CD4-positive, alpha-beta memory T cell (primary cell): ENCODE data around the gene TUFT1. TPM values are rescaled to one million over a fixed set of nuclear protein-coding genes. Genes with fewer than 3 reads are reported as not detected.

ENCODE experiments used
- CTCF ChIA-PET: fragments of 350-600 bp; sonication (Branson Sonifier 250); formaldehyde crosslinking; loops from one replicate; lab custom pipeline; 2021; ENCODE audit warnings: inconsistent platforms; ENCODE audit not compliant: partially characterized antibody; lab: Charles Lee
- POLR2A ChIA-PET: fragments of 350-600 bp; sonication (Branson Sonifier 250); formaldehyde crosslinking; loops from one replicate; lab custom pipeline; 2021; ENCODE audit not compliant: partially characterized antibody; lab: Charles Lee
- DNase-seq, 5 donors: peaks; one replicate each; pipeline versions ENCODE4 v3.0.0 to v3.0.0-alpha.2; 2020 to 2022; ENCODE audit warnings: mixed read lengths in 1 of 5
- H3K27ac ChIP-seq: one replicate; pipeline ENCODE4 v1.7.0; 2013; ENCODE audit warnings: low read depth, low read length
- H3K27me3 ChIP-seq: 2 replicates; pipeline ENCODE4 v1.7.0; 2013; ENCODE audit warnings: mild to moderate bottlenecking, low read length, moderate library complexity; ENCODE audit not compliant: insufficient read depth
- H3K36me3 ChIP-seq: 2 replicates; pipeline ENCODE4 v1.7.0; 2013; ENCODE audit warnings: mild to moderate bottlenecking, low read length, moderate library complexity; ENCODE audit not compliant: insufficient read depth
- H3K4me1 ChIP-seq: 2 replicates; pipeline ENCODE4 v1.7.0; 2013; ENCODE audit warnings: mild to moderate bottlenecking, low read length, moderate library complexity; ENCODE audit not compliant: insufficient read depth
- H3K4me3 ChIP-seq, 2 donors: one replicate each; pipeline ENCODE4 v1.7.0; 2013; ENCODE audit warnings: low read length in 2 of 2, mild to moderate bottlenecking in 1 of 2
- H3K9me3 ChIP-seq, 2 donors: one replicate each; pipeline ENCODE4 v1.7.0; 2013; ENCODE audit warnings: low read length in 2 of 2, control low read depth in 1 of 2; ENCODE audit not compliant: control insufficient read depth in 1 of 2
- H3K27ac Mint-ChIP-seq, 7 donors: one replicate each; pipeline ENCODE4 v1.8.0; 2020 to 2021; ENCODE audit warnings: mixed read lengths in 7 of 7, mild to moderate bottlenecking in 6 of 7, inconsistent platforms in 3 of 7, moderate library complexity in 3 of 7
- H3K27me3 Mint-ChIP-seq, 2 donors: one replicate each; pipeline ENCODE4 v1.8.0; 2020 to 2021; ENCODE audit warnings: mixed read lengths in 2 of 2
- H3K36me3 Mint-ChIP-seq, 2 donors: one replicate each; pipeline ENCODE4 v1.8.0; 2020 to 2021; ENCODE audit warnings: mixed read lengths in 2 of 2, inconsistent platforms in 1 of 2, mild to moderate bottlenecking in 1 of 2
- H3K4me1 Mint-ChIP-seq, 4 donors: one replicate each; pipeline ENCODE4 v1.8.0; 2020 to 2021; ENCODE audit warnings: mixed read lengths in 4 of 4, mild to moderate bottlenecking in 1 of 4
- H3K4me3 Mint-ChIP-seq, 8 donors: one replicate each; pipeline ENCODE4 v1.8.0; 2020 to 2021; ENCODE audit warnings: mixed read lengths in 8 of 8, mild to moderate bottlenecking in 7 of 8, moderate library complexity in 6 of 8, inconsistent platforms in 3 of 8
- H3K9me3 Mint-ChIP-seq, 8 donors: one replicate each; pipeline ENCODE4 v1.8.0; 2020 to 2021; ENCODE audit warnings: mixed read lengths in 8 of 8, mild to moderate bottlenecking in 5 of 8, inconsistent platforms in 3 of 8, moderate library complexity in 1 of 8
- intact Hi-C: fragments of 100-400 bp; cut with micrococcal nuclease; formaldehyde crosslinking; loops from one replicate; pipeline ENCODE4 v1.15.1; 2023
- microRNA-seq: library from miRNA; unstranded; fragments of <30 nt; microRNA quantifications from one replicate; pipeline ENCODE4 v1.2.0, GENCODE V29; 2021; ENCODE audit warnings: borderline replicate concordance, borderline number of aligned reads, borderline microRNAs expressed, mixed read lengths
- polyA plus RNA-seq, 2 donors: library from polyadenylated mRNA; unstranded; fragments of 300-500 nt; fragmentation: Illumina TruSeq; gene quantifications; one replicate each; pipeline ENCODE4 v1.2.3, GENCODE V29; 2021
- total RNA-seq, 2 experiments: library from RNA; stranded (reverse); gene quantifications; one replicate each; pipeline ENCODE4 v1.2.3, GENCODE V29; 2021

The TUFT1 gene
- total and polyA plus RNA-seq, 4 experiments from 2014 or later, result 3.5 to 5.3 (median 4.7) TPM

DNA sequence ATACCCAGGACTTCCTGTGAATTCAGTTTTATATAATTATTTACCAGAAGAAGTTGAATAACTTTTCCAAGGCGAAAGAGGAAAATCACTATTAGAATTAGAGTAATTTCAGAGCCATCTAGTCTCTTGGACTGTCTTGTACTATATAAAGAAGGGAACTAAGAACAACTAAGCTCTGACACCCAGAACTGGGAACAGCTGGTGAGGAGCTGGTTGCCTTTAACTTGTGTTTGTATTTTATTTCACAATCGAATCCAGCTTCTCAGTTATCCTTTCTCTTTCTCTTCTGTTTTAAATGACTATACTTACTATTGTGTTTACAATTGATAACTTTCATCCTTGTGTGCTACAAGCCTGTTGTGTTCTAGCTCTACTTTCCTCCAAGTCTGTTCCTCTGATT lies 80.2 kb downstream of the TUFT1 start:
- H3K27ac Mint-ChIP-seq, result peak overlapping the region in 4 of 7 donors; percentile 19 to 90 (median 69)
- H3K4me3 Mint-ChIP-seq, result no peak overlapping the region

GRCh38 chr1:151621351-151621750 lies 81.2 kb downstream of the TUFT1 start:
- Histone ChIP-seq H3K9me3 (no peaks in the 10 kb centered on the region), H3K27ac (no peak overlapping the region), H3K4me3 (no peak overlapping the region), H3K27me3 (no peaks in the 10 kb centered on the region), H3K4me1 (no peaks in the 10 kb centered on the region), H3K36me3 (no peaks in the 10 kb centered on the region)
- Mint-ChIP-seq H3K9me3 (no peaks in the 10 kb centered on the region), H3K4me1 (peaks cover 16 to 36% (median 30%) of the 10 kb centered on the region in 4 donors), H3K4me3 (peak overlapping the region in 3 of 8 donors; percentile 10 to 28 (median 26)), H3K36me3 (peaks cover 0 to 9% of the 10 kb centered on the region in 2 donors), H3K27me3 (no peaks in the 10 kb centered on the region), H3K27ac (peak overlapping the region in 5 of 7 donors; percentile 32 to 70 (median 60))
- intact Hi-C loops, result no loop called here
- no peak for DNase-seq
- ChIA-PET CTCF (interaction anchor here (1.8 kb wide), 1 partner anchor 18 kb away, joined by 4 read pairs; no protein-coding TSS in a partner anchor), POLR2A (interaction anchor here (1.3 kb wide), 1 partner anchor 9 kb away, joined by 3 read pairs; no protein-coding TSS in a partner anchor)

More for the DNA sequence above, 80.2 kb downstream of the TUFT1 start:
- H3K36me3 ChIP-seq, result peaks cover 3% of the 10 kb centered on the region
- peaks cover 3% of the 10 kb centered on the region for H3K4me1 ChIP-seq
- POLR2A ChIA-PET, result interaction anchor here (1.0 to 1.3 kb wide), 2 partner anchors 8 to 217 kb away, joined by 3 read pairs; no protein-coding TSS in a partner anchor
- H3K36me3 Mint-ChIP-seq, result peaks cover 2 to 12% of the 10 kb centered on the region in 2 donors
- CTCF ChIA-PET, result interaction anchor here (1.1 to 1.8 kb wide), 2 partner anchors 17 to 114 kb away, joined by 3 to 4 read pairs; no protein-coding TSS in a partner anchor
- H3K9me3 ChIP-seq, result no peaks in the 10 kb centered on the region
- no peak overlapping the region for H3K4me3 ChIP-seq
- no peaks in the 10 kb centered on the region for H3K27me3 ChIP-seq
- intact Hi-C loops, result no loop called here
- H3K9me3 Mint-ChIP-seq, result no peaks in the 10 kb centered on the region
- no peak overlapping the region for H3K27ac ChIP-seq
- DNase-seq, result no peak
- H3K4me1 Mint-ChIP-seq, result peaks cover 22 to 46% (median 38%) of the 10 kb centered on the region in 4 donors
- H3K27me3 Mint-ChIP-seq, result no peaks in the 10 kb centered on the region

- Histone ChIP-seq H3K36me3 (no peaks in the 10 kb centered on the region), H3K9me3 (no peaks in the 10 kb centered on the region), H3K4me1 (no peaks in the 10 kb centered on the region), H3K27ac (no peak overlapping the region), H3K4me3 (no peak overlapping the region), H3K27me3 (no peaks in the 10 kb centered on the region)
- Mint-ChIP-seq H3K9me3 (no peaks in the 10 kb centered on the region), H3K4me1 (peaks cover 11 to 35% (median 18%) of the 10 kb centered on the region in 4 donors), H3K4me3 (no peak overlapping the region), H3K36me3 (peaks cover 12 to 19% of the 10 kb centered on the region in 2 donors), H3K27ac (no peak overlapping the region), H3K27me3 (no peaks in the 10 kb centered on the region)
- POLR2A ChIA-PET, result no interaction called here
- DNase-seq, result no peak
- intact Hi-C loops, result no loop called here
- CTCF ChIA-PET, result no interaction called here
These were observed 84.7 kb downstream of the TUFT1 start for GRCh38 chr1:151624783-151625182.

GRCh38 chr1:151626740-151627334 lies 86.7 kb downstream of the TUFT1 start:
- intact Hi-C loops, result no loop called here
- H3K27ac Mint-ChIP-seq, result peak overlapping the region in 1 of 7 donors; percentile 30
- Histone ChIP-seq H3K27me3 (no peaks in the 10 kb centered on the region), H3K27ac (no peak overlapping the region), H3K9me3 (no peaks in the 10 kb centered on the region), H3K36me3 (no peaks in the 10 kb centered on the region), H3K4me3 (no peak overlapping the region), H3K4me1 (no peaks in the 10 kb centered on the region)
- POLR2A ChIA-PET, result interaction anchor here (0.7 kb wide), 1 partner anchor 164 kb away, joined by 3 read pairs; no protein-coding TSS in a partner anchor
- H3K4me1 Mint-ChIP-seq, result peaks cover 4 to 18% (median 7%) of the 10 kb centered on the region in 4 donors
- peaks cover 12 to 16% of the 10 kb centered on the region in 2 donors for H3K36me3 Mint-ChIP-seq
- H3K4me3 Mint-ChIP-seq, result no peak overlapping the region
- DNase-seq, result no peak
- CTCF ChIA-PET, result no interaction called here
- no peaks in the 10 kb centered on the region for H3K9me3 Mint-ChIP-seq
- no peaks in the 10 kb centered on the region for H3K27me3 Mint-ChIP-seq

DNA sequence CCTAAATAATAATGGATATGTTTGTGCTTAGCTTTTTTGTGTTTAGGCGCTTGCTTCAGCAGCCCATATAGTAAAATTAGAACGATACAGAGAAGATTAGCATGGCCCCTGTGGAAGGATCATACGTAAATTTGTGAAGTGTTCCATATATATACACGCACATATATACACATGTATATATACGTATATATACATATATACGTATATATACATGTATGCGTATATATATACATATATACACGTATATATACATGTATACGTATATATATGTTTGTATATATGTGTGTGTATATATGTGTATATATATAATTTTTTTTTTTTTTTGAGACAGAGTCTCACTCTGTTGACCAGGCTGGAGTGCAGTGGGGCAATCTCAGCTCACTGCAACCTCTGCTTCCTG lies 89.2 kb downstream of the TUFT1 start:
- H3K27ac Mint-ChIP-seq, result peak overlapping the region in 1 of 7 donors; percentile 61
- DNase-seq, result no peak
- POLR2A ChIA-PET, result no interaction called here
- H3K36me3 ChIP-seq, result no peaks in the 10 kb centered on the region
- H3K4me1 ChIP-seq, result no peaks in the 10 kb centered on the region
- no peaks in the 10 kb centered on the region for H3K27me3 Mint-ChIP-seq
- peaks cover 14 to 18% of the 10 kb centered on the region in 2 donors for H3K36me3 Mint-ChIP-seq
- no peak overlapping the region for H3K27ac ChIP-seq
- CTCF ChIA-PET, result no interaction called here
- intact Hi-C loops, result no loop called here
- no peaks in the 10 kb centered on the region for H3K9me3 ChIP-seq
- H3K4me3 ChIP-seq, result no peak overlapping the region
- peaks cover 6 to 14% (median 10%) of the 10 kb centered on the region in 4 donors for H3K4me1 Mint-ChIP-seq
- no peak overlapping the region for H3K4me3 Mint-ChIP-seq
- no peaks in the 10 kb centered on the region for H3K9me3 Mint-ChIP-seq
- H3K27me3 ChIP-seq, result no peaks in the 10 kb centered on the region

Small RNA genes lying within 50 kb of the gene (microRNA-seq; reads per million reads assigned to microRNA genes)
- gene MIR554, result not detected

Other genes with a start within 250 kb of the TUFT1 start
- gene PI4KB, start 212.9 kb upstream of the TUFT1 start, total RNA-seq, result 10 to 100 TPM; 87.2 to 97.4 TPM
- gene PI4KB, start 212.9 kb upstream of the TUFT1 start, polyA plus RNA-seq, result 10 to 100 TPM; 56.6 to 68.8 TPM
- 10 to 100 TPM; 56.3 to 64.3 TPM for gene RFX5, start 193.1 kb upstream of the TUFT1 start, total RNA-seq
- gene RFX5, start 193.1 kb upstream of the TUFT1 start, polyA plus RNA-seq, result 10 to 100 TPM; 32.1 to 33.6 TPM
- not detected for gene SELENBP1, start 167.6 kb upstream of the TUFT1 start, total RNA-seq
- not detected for gene SELENBP1, start 167.6 kb upstream of the TUFT1 start, polyA plus RNA-seq
- 100 to 1,000 TPM; 189 to 202 TPM for gene PSMB4, start 140.7 kb upstream of the TUFT1 start, total RNA-seq
- gene PSMB4, start 140.7 kb upstream of the TUFT1 start, polyA plus RNA-seq, result 10 to 100 TPM; 68.2 to 85.7 TPM
- 100 to 1,000 TPM; 125 to 130 TPM for gene POGZ, start 80.8 kb upstream of the TUFT1 start, total RNA-seq
- gene POGZ, start 80.8 kb upstream of the TUFT1 start, polyA plus RNA-seq, result 1 to 10 TPM in 1 of 2 donors, under 1 TPM in 1; 0.87 to 6.5 TPM
- gene CGN, start 28.9 kb upstream of the TUFT1 start, total RNA-seq, result 1 to 10 TPM in 1 of 2 experiments, under 1 TPM in 1; 0.81 to 1.4 TPM
- 1 to 10 TPM in 1 of 2 donors, not detected in 1; 1.0 TPM for gene CGN, start 28.9 kb upstream of the TUFT1 start, polyA plus RNA-seq
- gene SNX27, start 71.7 kb downstream of the TUFT1 start, total RNA-seq, result 10 to 100 TPM; 40.0 to 44.3 TPM
- gene SNX27, start 71.7 kb downstream of the TUFT1 start, polyA plus RNA-seq, result 10 to 100 TPM in 1 of 2 donors, 1 to 10 TPM in 1; 7.5 to 14.2 TPM
- gene CELF3, start 176.5 kb downstream of the TUFT1 start, total RNA-seq, result not detected
- not detected for gene CELF3, start 176.5 kb downstream of the TUFT1 start, polyA plus RNA-seq
- gene RIIAD1, start 181.2 kb downstream of the TUFT1 start, total RNA-seq, result not detected
- gene RIIAD1, start 181.2 kb downstream of the TUFT1 start, polyA plus RNA-seq, result not detected
- 10 to 100 TPM; 75.5 to 82.8 TPM for gene MRPL9, start 223.2 kb downstream of the TUFT1 start, total RNA-seq
- 100 to 1,000 TPM; 134 to 160 TPM for gene MRPL9, start 223.2 kb downstream of the TUFT1 start, polyA plus RNA-seq